AG04449 (cell line): ENCODE results near the gene MLH1.
"Not testable (repeated sequence)": the region's sequence is repeated elsewhere in the genome, so short reads cannot be mapped to it uniquely, and the experiment has no call there.

ENCODE experiments used
- CTCF ChIA-PET: fragments of 350-600 bp; formaldehyde crosslinking; extraction: SDS; loops from one replicate; lab custom pipeline; 2021; ENCODE audit warnings: antibody characterized with exemption; lab: Yijun Ruan, JAX
- POLR2A ChIA-PET: fragments of 400-600, 350-600 bp; formaldehyde crosslinking; extraction: SDS; loops from one replicate; lab custom pipeline; 2020; ENCODE audit warnings: antibody characterized with exemption, inconsistent platforms; lab: Yijun Ruan, JAX
- DNase-seq: peaks from one replicate; pipeline ENCODE4 v3.0.0-alpha.2; 2010; ENCODE audit warnings: low read depth, low spot score
- H3K4me3 ChIP-seq: 2 replicates; pipeline ENCODE4 v1.5.1; 2011; ENCODE audit warnings: low read depth, mild to moderate bottlenecking, control low read depth, low read length
- TF ChIP-seq, protein P1 (sequence below): IDR thresholded peaks from one replicate; pipeline ENCODE4 v1.5.1; 2011; ENCODE audit warnings: mild to moderate bottlenecking, moderate library complexity, low read length, control low read depth, inconsistent platforms; ENCODE audit not compliant: insufficient read depth; ENCODE audit errors: missing control alignments

The MLH1 gene

GRCh38 chr3:37032961-37033360 lies 39.6 kb downstream of the MLH1 start:
- DNase-seq = no peak
- TF ChIP-seq, protein P1, sequence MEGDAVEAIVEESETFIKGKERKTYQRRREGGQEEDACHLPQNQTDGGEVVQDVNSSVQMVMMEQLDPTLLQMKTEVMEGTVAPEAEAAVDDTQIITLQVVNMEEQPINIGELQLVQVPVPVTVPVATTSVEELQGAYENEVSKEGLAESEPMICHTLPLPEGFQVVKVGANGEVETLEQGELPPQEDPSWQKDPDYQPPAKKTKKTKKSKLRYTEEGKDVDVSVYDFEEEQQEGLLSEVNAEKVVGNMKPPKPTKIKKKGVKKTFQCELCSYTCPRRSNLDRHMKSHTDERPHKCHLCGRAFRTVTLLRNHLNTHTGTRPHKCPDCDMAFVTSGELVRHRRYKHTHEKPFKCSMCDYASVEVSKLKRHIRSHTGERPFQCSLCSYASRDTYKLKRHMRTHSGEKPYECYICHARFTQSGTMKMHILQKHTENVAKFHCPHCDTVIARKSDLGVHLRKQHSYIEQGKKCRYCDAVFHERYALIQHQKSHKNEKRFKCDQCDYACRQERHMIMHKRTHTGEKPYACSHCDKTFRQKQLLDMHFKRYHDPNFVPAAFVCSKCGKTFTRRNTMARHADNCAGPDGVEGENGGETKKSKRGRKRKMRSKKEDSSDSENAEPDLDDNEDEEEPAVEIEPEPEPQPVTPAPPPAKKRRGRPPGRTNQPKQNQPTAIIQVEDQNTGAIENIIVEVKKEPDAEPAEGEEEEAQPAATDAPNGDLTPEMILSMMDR = no peak
- POLR2A ChIA-PET = no interaction called here
- CTCF ChIA-PET = interaction anchor here (0.9 kb wide), 1 partner anchor 241 kb away, joined by 3 read pairs; no protein-coding TSS in a partner anchor
- no peak overlapping the region for H3K4me3 ChIP-seq

DNA sequence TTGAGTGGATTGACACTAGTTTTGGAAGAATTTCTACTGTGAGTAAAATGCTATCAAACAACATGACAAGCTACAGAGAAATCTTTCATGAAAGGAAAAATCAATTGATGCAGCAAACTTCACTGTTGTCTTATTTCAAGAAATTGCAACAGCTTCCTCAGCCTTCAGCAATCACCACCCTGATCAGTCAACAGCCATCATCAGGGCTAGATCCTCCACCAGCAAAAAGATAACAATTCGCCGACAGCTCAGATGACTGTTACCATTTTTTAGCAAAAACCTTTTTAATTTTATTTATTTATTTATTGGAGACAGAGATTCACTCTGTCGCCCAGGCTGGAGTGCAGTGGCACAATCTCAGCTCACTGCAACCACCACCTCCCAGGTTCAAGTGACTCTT lies 44.0 kb downstream of the MLH1 start:
- H3K4me3 ChIP-seq = no peak overlapping the region
- ChIA-PET CTCF (interaction anchor here (1.6 kb wide), 1 partner anchor 13 kb away, joined by 6 read pairs; no protein-coding TSS in a partner anchor), POLR2A (no interaction called here)
- TF ChIP-seq, protein P1 = no peak
- DNase-seq = no peak

DNA sequence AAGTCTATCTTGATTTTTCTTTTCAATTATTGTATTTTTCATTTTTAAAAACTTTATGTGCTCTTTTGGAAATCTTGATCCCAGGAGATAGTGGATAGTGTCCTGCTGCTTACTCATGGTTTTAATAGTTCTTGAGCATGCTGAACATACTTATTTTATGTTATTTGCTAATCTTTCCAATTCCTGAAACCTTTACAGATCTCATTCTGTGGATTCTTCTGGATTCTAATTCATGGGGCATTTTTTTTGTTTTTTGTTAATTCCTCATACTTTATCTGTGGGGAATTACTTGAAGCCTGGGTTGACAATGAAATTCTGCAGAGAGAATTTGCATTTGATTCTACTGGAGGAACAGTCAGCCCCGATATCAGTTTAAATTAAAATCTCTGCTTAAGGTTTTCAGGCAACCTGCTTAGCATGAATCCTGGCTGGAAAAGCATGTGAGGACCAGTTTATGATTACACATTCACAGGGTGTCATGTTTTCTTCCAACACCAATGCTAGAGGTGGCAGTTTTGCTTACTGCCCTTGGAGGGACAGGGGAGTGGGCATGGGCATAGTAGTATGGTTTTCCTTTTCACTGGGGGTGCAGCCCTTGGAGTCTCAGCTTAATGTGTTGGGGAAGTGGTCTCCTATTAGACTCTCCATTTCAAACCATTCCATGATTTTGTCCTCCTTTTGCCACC lies 46.0 kb downstream of the MLH1 start:
- TF ChIP-seq, protein P1 = no peak
- ChIA-PET CTCF (interaction anchor here (1.3 to 1.4 kb wide), 2 partner anchors 15 to 174 kb away, joined by 4 to 7 read pairs; no protein-coding TSS in a partner anchor), POLR2A (no interaction called here)
- no peak overlapping the region for H3K4me3 ChIP-seq
- no peak for DNase-seq

GRCh38 chr3:37040231-37040630 lies 46.9 kb downstream of the MLH1 start:
- TF ChIP-seq, protein P1 = no peak
- POLR2A ChIA-PET = no interaction called here
- no peak overlapping the region for H3K4me3 ChIP-seq
- DNase-seq = no peak
- CTCF ChIA-PET = interaction anchor here (0.6 to 1.6 kb wide), 2 partner anchors 12 to 18 kb away, joined by 3 to 6 read pairs; no protein-coding TSS in a partner anchor

DNA sequence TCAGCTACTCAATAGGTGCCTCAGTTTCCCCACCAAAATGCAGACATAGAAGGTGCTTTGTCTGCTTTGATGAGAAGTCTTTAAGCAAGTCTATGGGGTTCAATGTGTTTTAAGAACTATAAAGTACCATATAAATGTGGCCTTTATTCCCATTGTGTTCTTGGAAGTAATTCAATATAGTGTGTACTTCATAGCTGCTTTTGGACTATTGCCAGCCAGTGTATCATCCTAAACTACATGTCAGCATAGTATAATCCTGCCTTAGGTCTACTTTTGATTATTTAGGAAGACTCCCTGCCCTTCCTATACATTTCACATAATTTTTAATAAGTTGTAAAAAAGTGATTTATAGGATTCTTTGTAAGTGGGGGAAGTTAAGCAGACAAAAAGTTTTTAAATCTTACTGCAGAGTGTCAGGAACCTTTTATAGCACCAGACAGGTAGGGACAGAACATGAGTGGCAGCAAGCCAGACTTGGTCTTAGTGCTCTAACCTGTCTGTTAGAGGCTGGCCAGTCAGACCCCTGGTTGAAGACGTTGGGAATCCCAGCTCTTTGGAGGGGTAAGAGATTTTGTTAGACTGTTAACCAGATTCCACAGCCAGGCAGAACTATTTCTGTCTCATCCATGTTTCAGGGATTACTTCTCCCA lies 48.4 kb downstream of the MLH1 start:
- H3K4me3 ChIP-seq = no peak overlapping the region
- TF ChIP-seq, protein P1 = no peak
- POLR2A ChIA-PET = no interaction called here
- DNase-seq = no peak
- CTCF ChIA-PET = interaction anchor here (1.2 kb wide), 1 partner anchor 21 kb away, joined by 3 read pairs; no protein-coding TSS in a partner anchor

DNA sequence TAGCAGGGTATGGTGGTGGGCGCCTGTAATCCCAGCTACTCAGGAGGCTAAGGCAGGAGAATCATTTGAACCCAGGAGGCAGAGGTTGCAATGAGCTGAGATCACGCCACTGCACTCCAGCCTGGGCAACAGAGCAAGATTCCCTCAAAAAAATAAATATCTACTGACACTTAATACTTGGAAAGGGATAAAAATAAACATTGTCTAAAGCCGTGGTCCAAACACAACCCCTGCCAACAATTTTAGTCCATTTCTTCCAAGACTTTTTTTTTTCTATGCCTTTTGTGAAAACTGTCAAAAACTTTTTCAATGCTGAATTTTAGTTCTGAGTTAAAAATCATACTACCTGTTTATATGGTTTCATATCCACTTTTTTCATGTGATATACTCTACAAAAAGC lies 49.4 kb downstream of the MLH1 start:
- CTCF ChIA-PET = interaction anchor here (1.2 kb wide), 1 partner anchor 20 kb away, joined by 3 read pairs; no protein-coding TSS in a partner anchor
- H3K4me3 ChIP-seq, POLR2A ChIA-PET, DNase-seq: not testable (repeated sequence)
